GM12878 (cell line): ENCODE results near the gene KRTAP5-2. TPM values are rescaled to one million over a fixed set of nuclear protein-coding genes. Genes with fewer than 3 reads are reported as not detected.

Experiments used
- ATAC-seq: fragments of 200-7000 bp; cut with Tn5 transposase; 3 replicates; pipeline ENCODE4 v1.9.1; 2020; ENCODE audit warnings: mild to moderate bottlenecking, moderate library complexity
- BruUV-seq: library from RNA; stranded (reverse); fragments of 400-500 nt; replicated peaks from 2 replicates; lab custom pipeline; 2021; lab: Mats Ljungman, UMichigan
- CTCF ChIA-PET: fragments of 300-600 bp; sonication (Branson Sonifier 250); formaldehyde crosslinking; extraction: SDS; loops from one replicate; lab custom pipeline; 2021; ENCODE audit warnings: inconsistent platforms; lab: Yijun Ruan, JAX
- POLR2A ChIA-PET: fragments of 350-600 bp; formaldehyde crosslinking; extraction: SDS; loops from one replicate; lab custom pipeline; 2021; ENCODE audit warnings: inconsistent platforms; lab: Charles Lee
- RAD21 ChIA-PET: fragments of 300-600 bp; sonication (Branson Sonifier 250); formaldehyde crosslinking; loops from one replicate; lab custom pipeline; 2023; ENCODE audit warnings: antibody characterized with exemption; ENCODE audit not compliant: unreplicated experiment; lab: Charles Lee
- SMC1A ChIA-PET: fragments of 300-600 bp; sonication (Branson Sonifier 250); formaldehyde crosslinking; loops from one replicate; lab custom pipeline; 2023; ENCODE audit not compliant: unreplicated experiment, uncharacterized antibody; lab: Charles Lee
- DNase-seq: peaks from one replicate; pipeline ENCODE4 v3.0.0-alpha.2; 2011; ENCODE audit warnings: low read depth, low spot score
- FAIRE-seq: peaks from 3 replicates; lab custom pipeline; 2011; peaks lifted over from hg19 to GRCh38; lab: Jason Lieb, UNC
- H2AFZ ChIP-seq: 2 replicates; pipeline ENCODE4 v1.6.0; 2011; ENCODE audit warnings: low read depth, low read length, control low read depth; ENCODE audit not compliant: control insufficient read depth
- H3K27ac ChIP-seq: 2 replicates; pipeline ENCODE4 v1.5.1; 2011; ENCODE audit warnings: control low read depth; ENCODE audit not compliant: control insufficient read depth, insufficient read depth
- H3K27me3 ChIP-seq, 2 experiments: replicated peaks in 1 of 2; 2 replicates each; pipeline versions ENCODE4 v1.6.0 to v1.6.1; 2011; ENCODE audit warnings: low read length in 1 of 2; ENCODE audit not compliant: control insufficient read depth in 2 of 2, insufficient read depth in 2 of 2
- H3K36me3 ChIP-seq, 2 experiments: 2 replicates each; pipeline ENCODE4 v1.5.1; 2011; ENCODE audit warnings: low read length in 1 of 2; ENCODE audit not compliant: control insufficient read depth in 2 of 2, insufficient read depth in 2 of 2
- H3K4me1 ChIP-seq: 2 replicates; pipeline ENCODE4 v1.6.1; 2011; ENCODE audit warnings: mild to moderate bottlenecking, low read length, moderate library complexity, mixed read lengths; ENCODE audit not compliant: control insufficient read depth, insufficient read depth
- H3K4me2 ChIP-seq: 2 replicates; pipeline ENCODE4 v1.6.0; 2011; ENCODE audit warnings: control low read depth; ENCODE audit not compliant: control insufficient read depth, insufficient read depth
- H3K4me3 ChIP-seq: fragments of 200-600 bp; sonication (generic); 2 replicates; pipeline ENCODE4 v1.5.1; 2016
- H3K79me2 ChIP-seq: 2 replicates; pipeline ENCODE4 v1.6.0; 2011; ENCODE audit warnings: low read length; ENCODE audit not compliant: control insufficient read depth, insufficient read depth
- H3K9ac ChIP-seq: 2 replicates; pipeline ENCODE4 v1.8.0; 2011; ENCODE audit warnings: low read length, control low read depth, mixed read lengths; ENCODE audit not compliant: control insufficient read depth, insufficient read depth
- H3K9me3 ChIP-seq: replicated peaks from 3 replicates; pipeline ENCODE4 v1.5.1; 2011; ENCODE audit warnings: mild to moderate bottlenecking, low read length; ENCODE audit not compliant: control insufficient read depth, insufficient read depth
- H4K20me1 ChIP-seq: 2 replicates; pipeline ENCODE4 v1.6.0; 2011; ENCODE audit not compliant: control insufficient read depth, insufficient read depth
- EP300 ChIP-seq, 2 experiments: fragments of 150-350 bp in 1 of 2; IDR thresholded peaks; 2 replicates each; pipeline ENCODE4 v1.6.1; 2011 to 2012; ENCODE audit warnings: low read depth in 2 of 2, low read length in 2 of 2, borderline replicate concordance in 1 of 2, improper control_type of control experiment in 1 of 2, inconsistent platforms in 1 of 2; ENCODE audit not compliant: control insufficient read depth in 1 of 2
- ESRRA ChIP-seq: IDR thresholded peaks from 2 replicates; pipeline ENCODE4 v1.6.1; 2012; ENCODE audit warnings: mild to moderate bottlenecking, low read length, improper control_type of control experiment
- FOS ChIP-seq: IDR thresholded peaks from 3 replicates; pipeline ENCODE4 v1.6.1; 2011; ENCODE audit warnings: borderline replicate concordance; ENCODE audit not compliant: insufficient read length; ENCODE audit errors: extremely low read depth
- HCFC1 ChIP-seq: fragments of 150-350 bp; IDR thresholded peaks from 2 replicates; pipeline ENCODE4 v1.6.1; 2014; ENCODE audit warnings: low read length
- IKZF2 ChIP-seq, 2 experiments: fragments of 450-650 bp; IDR thresholded peaks; 2 replicates each; pipeline ENCODE4 v1.6.1; 2017; ENCODE audit warnings: mild to moderate bottlenecking in 2 of 2, moderate library complexity in 2 of 2
- IRF4 ChIP-seq: IDR thresholded peaks from 2 replicates; pipeline ENCODE4 v1.6.1; 2011; ENCODE audit warnings: low read depth, low read length
- KAT2A ChIP-seq: conservative IDR thresholded peaks from 2 replicates; pipeline ENCODE4 v1.6.1; 2011; ENCODE audit warnings: low read depth, low read length; ENCODE audit not compliant: control insufficient read depth
- MYB ChIP-seq: fragments of 150-350 bp; IDR thresholded peaks from 2 replicates; pipeline ENCODE4 v1.6.1; 2014; ENCODE audit warnings: mild to moderate bottlenecking, low read depth, low read length, borderline replicate concordance
- NKRF ChIP-seq: fragments of 450-650 bp; conservative IDR thresholded peaks from 2 replicates; pipeline ENCODE4 v1.6.1; 2017; ENCODE audit warnings: mild to moderate bottlenecking, moderate library complexity
- RAD21 ChIP-seq: IDR thresholded peaks from 2 replicates; pipeline ENCODE4 v1.6.1; 2011; ENCODE audit warnings: mild to moderate bottlenecking, low read depth, low read length, moderate library complexity; ENCODE audit not compliant: insufficient read depth
- RAD51 ChIP-seq: fragments of 450-650 bp; IDR thresholded peaks from 2 replicates; pipeline ENCODE4 v1.6.1; 2016; ENCODE audit warnings: moderate library complexity, mild to moderate bottlenecking, inconsistent platforms
- SIX5 ChIP-seq: IDR thresholded peaks from 2 replicates; pipeline ENCODE4 v1.6.1; 2011; ENCODE audit warnings: mild to moderate bottlenecking, low read depth, low read length, moderate library complexity; ENCODE audit not compliant: severe bottlenecking
- YY1 ChIP-seq: IDR thresholded peaks from 2 replicates; pipeline ENCODE4 v1.6.1; 2011; ENCODE audit warnings: low read depth, mild to moderate bottlenecking, low read length
- ZNF687 ChIP-seq: fragments of 450-650 bp; IDR thresholded peaks from 2 replicates; pipeline ENCODE4 v1.6.1; 2017; ENCODE audit warnings: mild to moderate bottlenecking, moderate library complexity
- WGBS: methylation state at CpG from one replicate; pipeline ENCODE4 v1.1.6; 2016; ENCODE audit warnings: low lambda C conversion rate; ENCODE audit not compliant: insufficient replicate concordance, insufficient coverage; ENCODE audit errors: missing lambda C conversion rate; 5-methylcytosine and 5-hydroxymethylcytosine counted together
- in situ Hi-C: fragments of 300-500 bp; cut with MboI; formaldehyde crosslinking; loops from 9 replicates; pipeline ENCODE4 v1.14.3; 2018; ENCODE audit warnings: mixed read lengths
- intact Hi-C: fragments of 100-400 bp; cut with micrococcal nuclease; formaldehyde crosslinking; loops from one replicate; pipeline ENCODE4 v1.14.2; 2022; ENCODE audit not compliant: unreplicated experiment
- polyA plus RNA-seq, 11 experiments: library from polyadenylated mRNA; depleted of rRNA in 4 of 11; unstranded in 6 of 11; stranded (reverse) in 5 of 11; fragments of >200 nt; fragmentation: Nextera tagmentation in 4 of 11; fragmentation: Illumina TruSeq in 1 of 11; extraction: Ambion mirVana in 4 of 11; extraction: Trizol in 1 of 11; gene quantifications; 1 replicate in 1 of 11; 2 replicates in 10 of 11; pipeline versions ENCODE4 v1.2.1 to v1.2.3, GENCODE V29; 2011 to 2016; ENCODE audit warnings: inconsistent platforms in 2 of 11, missing spikeins in 2 of 11, low read depth in 1 of 11
- total RNA-seq, 4 experiments: library from RNA; depleted of rRNA in 3 of 4; stranded (reverse); fragments of >200 nt in 3 of 4; fragmentation: Illumina TruSeq in 1 of 4; extraction: Trizol in 1 of 4; gene quantifications; 2 replicates each; pipeline versions ENCODE4 v1.2.1 to v1.2.3, GENCODE V29; 2013 to 2021
- TF ChIP-seq, protein P1 (sequence below): fragments of 450-650 bp; IDR thresholded peaks from 2 replicates; pipeline ENCODE4 v1.6.1; 2016; ENCODE audit warnings: mild to moderate bottlenecking

The KRTAP5-2 gene
- total and polyA plus RNA-seq, 10 of the 15 experiments (the other 5 are each of a cell fraction or from before 2014, with no cell fraction given): not detected

GRCh38 chr11:1639102-1639620 is 41.1 kb upstream of the KRTAP5-2 start:
- BruUV-seq: no TSS peak
- Histone ChIP-seq H3K36me3 (no peaks in the 10 kb centered on the region), H3K4me3 (no peak overlapping the region), H4K20me1 (no peaks in the 10 kb centered on the region), H3K4me1 (no peaks in the 10 kb centered on the region), H3K9ac (no peak overlapping the region), H3K27ac (no peak overlapping the region), H3K9me3 (no peaks in the 10 kb centered on the region), H3K27me3 (no peaks in the 10 kb centered on the region; a peak in 2 of 4 replicates), H3K4me2 (no peak overlapping the region), H2AFZ (no peak overlapping the region), H3K79me2 (no peaks in the 10 kb centered on the region)
- RAD21 ChIA-PET: interaction anchor here (1.4 kb wide), 1 partner anchor 55 kb away, joined by 4 read pairs; no protein-coding TSS in a partner anchor
- WGBS: 38% methylated on average over 18 of the region's 18 CpGs
- POLR2A ChIA-PET: no interaction called here
- ATAC-seq (no peak), DNase-seq (no peak), FAIRE-seq (no peak)
- intact Hi-C loops (no loop called here), in situ Hi-C loops (no loop called here)
- CTCF ChIA-PET: interaction anchor here (0.6 to 3.6 kb wide), 9 partner anchors 8 to 518 kb away, joined by 3 to 23 read pairs (median 3); no protein-coding TSS in a partner anchor
- SMC1A ChIA-PET: no interaction called here
- TF ChIP-seq FOS (no peak), EP300 (IDR thresholded peaks at IDR 0.05; ENCODE audit: borderline replicate concordance in 1 of 2, control insufficient read depth in 1 of 2, low read depth in 2 of 2, low read length in 2 of 2) (no peak), RAD21 (no peak), ESRRA (no peak), SIX5 (no peak), KAT2A (no peak), IRF4 (no peak), YY1 (no peak), ZNF687 (no peak), IKZF2 (IDR thresholded peaks at IDR 0.05) (no peak), MYB (no peak), NKRF (no peak), HCFC1 (no peak), RAD51 (no peak)
- TF ChIP-seq, protein P1, sequence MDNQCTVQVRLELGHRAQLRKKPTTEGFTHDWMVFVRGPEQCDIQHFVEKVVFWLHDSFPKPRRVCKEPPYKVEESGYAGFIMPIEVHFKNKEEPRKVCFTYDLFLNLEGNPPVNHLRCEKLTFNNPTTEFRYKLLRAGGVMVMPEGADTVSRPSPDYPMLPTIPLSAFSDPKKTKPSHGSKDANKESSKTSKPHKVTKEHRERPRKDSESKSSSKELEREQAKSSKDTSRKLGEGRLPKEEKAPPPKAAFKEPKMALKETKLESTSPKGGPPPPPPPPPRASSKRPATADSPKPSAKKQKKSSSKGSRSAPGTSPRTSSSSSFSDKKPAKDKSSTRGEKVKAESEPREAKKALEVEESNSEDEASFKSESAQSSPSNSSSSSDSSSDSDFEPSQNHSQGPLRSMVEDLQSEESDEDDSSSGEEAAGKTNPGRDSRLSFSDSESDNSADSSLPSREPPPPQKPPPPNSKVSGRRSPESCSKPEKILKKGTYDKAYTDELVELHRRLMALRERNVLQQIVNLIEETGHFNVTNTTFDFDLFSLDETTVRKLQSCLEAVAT: no peak
